GM13976 (cell line): ENCODE results near the gene ENO3.

Experiments
- DNase-seq: peaks from one replicate; pipeline ENCODE4 v3.0.0; 2012; ENCODE audit warnings: low spot score
- CTCF ChIP-seq: IDR thresholded peaks from 2 replicates; pipeline ENCODE4 v1.5.1; 2012; ENCODE audit warnings: borderline replicate concordance, mild to moderate bottlenecking; ENCODE audit not compliant: insufficient read depth; ENCODE audit errors: extremely low read depth, missing control alignments, control extremely low read depth
- in situ Hi-C: fragments of 300-500 bp; cut with MboI; formaldehyde crosslinking; loops from one replicate; pipeline ENCODE4 v1.12.0; 2022; ENCODE audit warnings: low sequenced_read_pairs, mixed read lengths, inconsistent platforms; ENCODE audit not compliant: unreplicated experiment

Gene ENO3

GRCh38 chr17:4972322-4972721, 21.4 kb downstream of the ENO3 start:
- in situ Hi-C loops, result loop anchor here (10.0 kb wide), 1 partner anchor 92 kb away; no protein-coding TSS in a partner anchor
- TF ChIP-seq CTCF, result no peak
- no peak for DNase-seq

GRCh38 chr17:4972752-4973151, 21.8 kb downstream of the ENO3 start:
- TF ChIP-seq CTCF, result no peak
- no peak for DNase-seq
- in situ Hi-C loops, result loop anchor here (10.0 kb wide), 1 partner anchor 92 kb away; no protein-coding TSS in a partner anchor

GRCh38 chr17:4973256-4974114, 22.6 kb downstream of the ENO3 start:
- in situ Hi-C loops, result loop anchor here (10.0 kb wide), 1 partner anchor 91 kb away; no protein-coding TSS in a partner anchor
- DNase-seq, result no peak
- TF ChIP-seq CTCF, result no peak

GRCh38 chr17:4974115-4974670, 23.3 kb downstream of the ENO3 start:
- DNase-seq, result no peak
- in situ Hi-C loops, result loop anchor here (10.0 kb wide), 1 partner anchor 91 kb away; no protein-coding TSS in a partner anchor
- no peak for TF ChIP-seq CTCF

- no peak for DNase-seq
- TF ChIP-seq CTCF, result no peak
- in situ Hi-C loops, result loop anchor here (10.0 kb wide), 1 partner anchor 86 kb away; no protein-coding TSS in a partner anchor
These were observed 27.8 kb downstream of the ENO3 start for GRCh38 chr17:4978726-4979125.

- in situ Hi-C loops, result no loop called here
- DNase-seq, result peak; percentile 77
- TF ChIP-seq CTCF, result peak; percentile 32
These were observed 29.8 kb downstream of the ENO3 start for GRCh38 chr17:4980644-4981216.
